SK-N-SH (cell line): ENCODE measurements around the gene MAPK8IP3.

Experiments
- EZH2phosphoT487 ChIP-seq: fragments of 200-600 bp; sonication (generic); IDR thresholded peaks from 2 replicates; pipeline ENCODE4 v1.6.1; 2017; ENCODE audit warnings: low read depth, mixed run types, mild to moderate bottlenecking, antibody characterized with exemption, moderate library complexity, borderline replicate concordance
- GATA2 ChIP-seq: sonication (generic); formaldehyde crosslinking; IDR thresholded peaks from 2 replicates; pipeline ENCODE4 v1.5.0; 2020; ENCODE audit warnings: mild to moderate bottlenecking, missing genetic modification reagents
- JUND ChIP-seq: IDR thresholded peaks from 2 replicates; pipeline ENCODE4 v1.4.0; 2012
- NFIC ChIP-seq: IDR thresholded peaks from 2 replicates; pipeline ENCODE4 v1.4.0; 2012; ENCODE audit warnings: borderline replicate concordance
- RAD21 ChIP-seq: IDR thresholded peaks from 2 replicates; pipeline ENCODE4 v1.6.1; 2012; ENCODE audit warnings: mild to moderate bottlenecking, low read length
- SIN3A ChIP-seq: IDR thresholded peaks from 2 replicates; pipeline ENCODE4 v1.6.1; 2012; ENCODE audit warnings: low read depth, mild to moderate bottlenecking, low read length, moderate library complexity, borderline replicate concordance
- YY1 ChIP-seq: IDR thresholded peaks from 2 replicates; pipeline ENCODE4 v1.4.0; 2012; ENCODE audit warnings: low read depth, mild to moderate bottlenecking
- TF ChIP-seq, protein P1 (sequence below): fragments of 200-600 bp; sonication (generic); IDR thresholded peaks from 2 replicates; pipeline ENCODE4 v1.6.1; 2017; ENCODE audit warnings: antibody characterized with exemption, mild to moderate bottlenecking, moderate library complexity
- TF ChIP-seq, protein P2 (sequence below): IDR thresholded peaks from 2 replicates; pipeline ENCODE4 v1.6.1; 2012; ENCODE audit warnings: mild to moderate bottlenecking, low read depth, low read length, moderate library complexity
- TF ChIP-seq, protein P3 (sequence below): fragments of 150-350 bp; IDR thresholded peaks from 2 replicates; pipeline ENCODE4 v1.6.1; 2017; ENCODE audit warnings: antibody characterized with exemption, low read length, low read depth, borderline replicate concordance

DNA sequence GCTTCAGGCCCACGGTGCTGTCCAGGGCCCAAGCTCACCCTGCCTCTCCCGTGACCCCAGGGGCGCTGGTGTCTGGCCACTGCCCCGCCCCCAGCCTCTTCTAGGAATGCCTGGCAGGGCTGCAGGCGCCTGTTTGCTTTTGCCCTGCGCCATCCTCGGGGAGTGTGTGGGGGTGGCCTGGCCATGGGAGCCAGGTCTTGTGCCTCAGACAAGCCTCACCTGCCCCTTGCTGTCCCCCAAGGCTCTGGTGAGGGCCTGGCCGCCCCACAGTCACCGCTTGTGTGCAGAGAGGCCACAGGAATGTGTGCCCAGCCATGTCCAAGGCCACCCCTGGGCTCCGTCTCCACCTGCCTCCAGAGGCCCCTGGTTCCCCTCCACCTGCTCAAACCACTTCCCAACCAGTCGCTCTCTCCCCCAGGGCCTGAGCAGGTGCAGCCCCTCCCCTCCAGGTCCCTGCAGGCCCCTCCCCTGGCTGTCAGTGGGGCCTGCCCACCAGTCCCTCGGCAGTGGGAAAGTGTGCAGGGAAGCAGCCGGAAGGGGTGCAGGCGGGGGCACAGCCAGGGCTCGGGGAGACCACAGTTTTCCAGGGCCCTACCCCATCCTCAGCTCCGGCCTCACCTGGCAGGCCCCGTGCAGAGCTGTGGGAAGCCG, 88.4 kb downstream of the MAPK8IP3 start:
- TF ChIP-seq, protein P1, sequence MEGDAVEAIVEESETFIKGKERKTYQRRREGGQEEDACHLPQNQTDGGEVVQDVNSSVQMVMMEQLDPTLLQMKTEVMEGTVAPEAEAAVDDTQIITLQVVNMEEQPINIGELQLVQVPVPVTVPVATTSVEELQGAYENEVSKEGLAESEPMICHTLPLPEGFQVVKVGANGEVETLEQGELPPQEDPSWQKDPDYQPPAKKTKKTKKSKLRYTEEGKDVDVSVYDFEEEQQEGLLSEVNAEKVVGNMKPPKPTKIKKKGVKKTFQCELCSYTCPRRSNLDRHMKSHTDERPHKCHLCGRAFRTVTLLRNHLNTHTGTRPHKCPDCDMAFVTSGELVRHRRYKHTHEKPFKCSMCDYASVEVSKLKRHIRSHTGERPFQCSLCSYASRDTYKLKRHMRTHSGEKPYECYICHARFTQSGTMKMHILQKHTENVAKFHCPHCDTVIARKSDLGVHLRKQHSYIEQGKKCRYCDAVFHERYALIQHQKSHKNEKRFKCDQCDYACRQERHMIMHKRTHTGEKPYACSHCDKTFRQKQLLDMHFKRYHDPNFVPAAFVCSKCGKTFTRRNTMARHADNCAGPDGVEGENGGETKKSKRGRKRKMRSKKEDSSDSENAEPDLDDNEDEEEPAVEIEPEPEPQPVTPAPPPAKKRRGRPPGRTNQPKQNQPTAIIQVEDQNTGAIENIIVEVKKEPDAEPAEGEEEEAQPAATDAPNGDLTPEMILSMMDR = no peak
- TF ChIP-seq YY1 (no peak), SIN3A (no peak), GATA2 (no peak), JUND (no peak), EZH2phosphoT487 (no peak), RAD21 (no peak), NFIC (no peak)
- TF ChIP-seq, protein P2, sequence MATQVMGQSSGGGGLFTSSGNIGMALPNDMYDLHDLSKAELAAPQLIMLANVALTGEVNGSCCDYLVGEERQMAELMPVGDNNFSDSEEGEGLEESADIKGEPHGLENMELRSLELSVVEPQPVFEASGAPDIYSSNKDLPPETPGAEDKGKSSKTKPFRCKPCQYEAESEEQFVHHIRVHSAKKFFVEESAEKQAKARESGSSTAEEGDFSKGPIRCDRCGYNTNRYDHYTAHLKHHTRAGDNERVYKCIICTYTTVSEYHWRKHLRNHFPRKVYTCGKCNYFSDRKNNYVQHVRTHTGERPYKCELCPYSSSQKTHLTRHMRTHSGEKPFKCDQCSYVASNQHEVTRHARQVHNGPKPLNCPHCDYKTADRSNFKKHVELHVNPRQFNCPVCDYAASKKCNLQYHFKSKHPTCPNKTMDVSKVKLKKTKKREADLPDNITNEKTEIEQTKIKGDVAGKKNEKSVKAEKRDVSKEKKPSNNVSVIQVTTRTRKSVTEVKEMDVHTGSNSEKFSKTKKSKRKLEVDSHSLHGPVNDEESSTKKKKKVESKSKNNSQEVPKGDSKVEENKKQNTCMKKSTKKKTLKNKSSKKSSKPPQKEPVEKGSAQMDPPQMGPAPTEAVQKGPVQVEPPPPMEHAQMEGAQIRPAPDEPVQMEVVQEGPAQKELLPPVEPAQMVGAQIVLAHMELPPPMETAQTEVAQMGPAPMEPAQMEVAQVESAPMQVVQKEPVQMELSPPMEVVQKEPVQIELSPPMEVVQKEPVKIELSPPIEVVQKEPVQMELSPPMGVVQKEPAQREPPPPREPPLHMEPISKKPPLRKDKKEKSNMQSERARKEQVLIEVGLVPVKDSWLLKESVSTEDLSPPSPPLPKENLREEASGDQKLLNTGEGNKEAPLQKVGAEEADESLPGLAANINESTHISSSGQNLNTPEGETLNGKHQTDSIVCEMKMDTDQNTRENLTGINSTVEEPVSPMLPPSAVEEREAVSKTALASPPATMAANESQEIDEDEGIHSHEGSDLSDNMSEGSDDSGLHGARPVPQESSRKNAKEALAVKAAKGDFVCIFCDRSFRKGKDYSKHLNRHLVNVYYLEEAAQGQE = no peak
- TF ChIP-seq, protein P3, sequence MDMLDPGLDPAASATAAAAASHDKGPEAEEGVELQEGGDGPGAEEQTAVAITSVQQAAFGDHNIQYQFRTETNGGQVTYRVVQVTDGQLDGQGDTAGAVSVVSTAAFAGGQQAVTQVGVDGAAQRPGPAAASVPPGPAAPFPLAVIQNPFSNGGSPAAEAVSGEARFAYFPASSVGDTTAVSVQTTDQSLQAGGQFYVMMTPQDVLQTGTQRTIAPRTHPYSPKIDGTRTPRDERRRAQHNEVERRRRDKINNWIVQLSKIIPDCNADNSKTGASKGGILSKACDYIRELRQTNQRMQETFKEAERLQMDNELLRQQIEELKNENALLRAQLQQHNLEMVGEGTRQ = no peak
